CD8-positive, alpha-beta memory T cell (primary cell): ENCODE measurements around the gene KRTAP5-1. TPM values are rescaled to one million over a fixed set of nuclear protein-coding genes. Genes with fewer than 3 reads are reported as not detected.

Experiments
- CTCF ChIA-PET: fragments of 350-600 bp; sonication (Branson Sonifier 250); formaldehyde crosslinking; loops from one replicate; lab custom pipeline; 2021; ENCODE audit warnings: antibody characterized with exemption; lab: Charles Lee
- POLR2A ChIA-PET: fragments of 350-600 bp; sonication (Branson Sonifier 250); formaldehyde crosslinking; loops from one replicate; lab custom pipeline; 2021; ENCODE audit warnings: antibody characterized with exemption; lab: Charles Lee
- DNase-seq, 5 donors: peaks; one replicate each; pipeline versions ENCODE4 v3.0.0 to v3.0.0-alpha.2; 2020 to 2022; ENCODE audit warnings: mixed read lengths in 1 of 5
- H3K27ac ChIP-seq: one replicate; pipeline ENCODE4 v1.7.0; 2013; ENCODE audit warnings: low read depth, mild to moderate bottlenecking, low read length, moderate library complexity
- H3K27me3 ChIP-seq: 2 replicates; pipeline ENCODE4 v1.7.0; 2013; ENCODE audit warnings: low read length, mild to moderate bottlenecking; ENCODE audit not compliant: insufficient read depth, poor library complexity, severe bottlenecking
- H3K36me3 ChIP-seq: 2 replicates; pipeline ENCODE4 v1.7.0; 2013; ENCODE audit warnings: mild to moderate bottlenecking, low read length, moderate library complexity; ENCODE audit not compliant: insufficient read depth
- H3K4me1 ChIP-seq: 2 replicates; pipeline ENCODE4 v1.7.0; 2013; ENCODE audit warnings: mild to moderate bottlenecking, low read length, moderate library complexity; ENCODE audit not compliant: insufficient read depth
- H3K4me3 ChIP-seq: 2 replicates; pipeline ENCODE4 v1.7.0; 2013; ENCODE audit warnings: mild to moderate bottlenecking, low read length
- H3K9me3 ChIP-seq: 2 replicates; pipeline ENCODE4 v1.7.0; 2013; ENCODE audit warnings: mild to moderate bottlenecking, low read length
- H3K27ac Mint-ChIP-seq, 8 donors: one replicate each; pipeline ENCODE4 v1.8.0; 2020 to 2021; ENCODE audit warnings: mixed read lengths in 8 of 8, mild to moderate bottlenecking in 6 of 8, inconsistent platforms in 3 of 8, moderate library complexity in 3 of 8
- H3K27me3 Mint-ChIP-seq, 2 donors: one replicate each; pipeline ENCODE4 v1.8.0; 2020 to 2021; ENCODE audit warnings: mixed read lengths in 2 of 2, mild to moderate bottlenecking in 1 of 2, moderate library complexity in 1 of 2
- H3K36me3 Mint-ChIP-seq, 3 donors: one replicate each; pipeline ENCODE4 v1.8.0; 2020 to 2021; ENCODE audit warnings: mixed read lengths in 3 of 3, inconsistent platforms in 1 of 3, mild to moderate bottlenecking in 1 of 3
- H3K4me1 Mint-ChIP-seq, 3 donors: one replicate each; pipeline ENCODE4 v1.8.0; 2020 to 2021; ENCODE audit warnings: mixed read lengths in 3 of 3, inconsistent platforms in 1 of 3, mild to moderate bottlenecking in 1 of 3
- H3K4me3 Mint-ChIP-seq, 7 donors: one replicate each; pipeline ENCODE4 v1.8.0; 2020 to 2021; ENCODE audit warnings: mixed read lengths in 7 of 7, mild to moderate bottlenecking in 6 of 7, moderate library complexity in 4 of 7, inconsistent platforms in 2 of 7
- H3K9me3 Mint-ChIP-seq, 5 donors: one replicate each; pipeline ENCODE4 v1.8.0; 2020 to 2022; ENCODE audit warnings: mixed read lengths in 5 of 5, mild to moderate bottlenecking in 3 of 5, moderate library complexity in 2 of 5, inconsistent platforms in 1 of 5
- polyA plus RNA-seq: library from polyadenylated mRNA; unstranded; fragments of 300-500 nt; fragmentation: Illumina TruSeq; gene quantifications from one replicate; pipeline ENCODE4 v1.2.3, GENCODE V29; 2021
- total RNA-seq, 2 experiments: library from RNA; stranded (reverse); gene quantifications; one replicate each; pipeline ENCODE4 v1.2.3, GENCODE V29; 2021

KRTAP5-1 gene
- total and polyA plus RNA-seq, 3 experiments from 2014 or later: not detected

DNA sequence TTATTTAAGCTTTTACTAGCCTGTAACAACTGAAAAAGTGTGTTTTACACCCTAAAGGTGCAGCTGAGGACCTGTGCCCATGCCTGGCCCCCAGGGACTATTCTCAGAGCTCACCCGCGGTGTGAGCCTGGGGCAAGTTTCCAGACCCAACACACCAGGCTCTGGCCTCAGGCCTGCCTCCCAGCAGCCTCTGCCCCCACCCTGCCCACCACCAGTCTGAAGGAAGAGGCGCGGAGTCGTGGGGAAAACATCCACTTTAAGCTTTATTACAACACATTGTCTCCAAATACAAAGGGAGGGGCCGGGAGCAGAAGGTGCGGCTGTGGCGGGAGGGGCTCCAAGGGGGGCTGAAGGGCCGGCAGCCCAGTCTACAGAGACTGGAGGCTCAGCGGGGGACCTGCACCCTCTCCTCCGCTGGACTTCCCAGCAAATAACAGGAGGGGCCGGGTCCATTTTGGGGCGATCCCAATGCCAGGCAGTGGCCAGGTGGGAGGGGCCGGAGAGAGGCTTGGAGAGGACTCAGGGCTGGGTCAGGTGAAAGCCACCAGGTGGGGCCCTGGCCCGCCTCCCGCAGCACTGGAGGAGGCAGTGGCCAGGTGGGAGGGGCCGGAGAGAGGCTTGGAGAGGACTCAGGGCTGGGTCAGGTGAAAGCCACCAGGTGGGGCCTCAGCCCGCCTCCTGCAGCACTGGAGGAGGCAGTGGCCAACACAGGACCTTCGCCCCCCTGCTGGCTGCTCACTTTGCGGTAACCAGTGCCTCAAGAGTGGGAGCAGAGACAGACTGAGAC lies 31.1 kb downstream of the KRTAP5-1 start:
- H3K9me3 Mint-ChIP-seq: no peaks in the 10 kb centered on the region
- POLR2A ChIA-PET: no interaction called here
- H3K4me3 ChIP-seq: no peak overlapping the region
- no peaks in the 10 kb centered on the region for H3K4me1 Mint-ChIP-seq
- no peak overlapping the region for H3K4me3 Mint-ChIP-seq
- no peaks in the 10 kb centered on the region for H3K9me3 ChIP-seq
- H3K36me3 Mint-ChIP-seq: peaks cover 0 to 8% (median 0%) of the 10 kb centered on the region in 3 donors
- H3K27me3 ChIP-seq: peaks cover 2% of the 10 kb centered on the region
- H3K27me3 Mint-ChIP-seq: peaks cover 9 to 16% of the 10 kb centered on the region in 2 donors
- H3K4me1 ChIP-seq: no peaks in the 10 kb centered on the region
- CTCF ChIA-PET: interaction anchor here (1.2 kb wide), 1 partner anchor 21 kb away, joined by 4 read pairs; no protein-coding TSS in a partner anchor
- H3K27ac Mint-ChIP-seq: no peak overlapping the region
- no peak overlapping the region for H3K27ac ChIP-seq
- DNase-seq: no peak
- H3K36me3 ChIP-seq: no peaks in the 10 kb centered on the region

DNA sequence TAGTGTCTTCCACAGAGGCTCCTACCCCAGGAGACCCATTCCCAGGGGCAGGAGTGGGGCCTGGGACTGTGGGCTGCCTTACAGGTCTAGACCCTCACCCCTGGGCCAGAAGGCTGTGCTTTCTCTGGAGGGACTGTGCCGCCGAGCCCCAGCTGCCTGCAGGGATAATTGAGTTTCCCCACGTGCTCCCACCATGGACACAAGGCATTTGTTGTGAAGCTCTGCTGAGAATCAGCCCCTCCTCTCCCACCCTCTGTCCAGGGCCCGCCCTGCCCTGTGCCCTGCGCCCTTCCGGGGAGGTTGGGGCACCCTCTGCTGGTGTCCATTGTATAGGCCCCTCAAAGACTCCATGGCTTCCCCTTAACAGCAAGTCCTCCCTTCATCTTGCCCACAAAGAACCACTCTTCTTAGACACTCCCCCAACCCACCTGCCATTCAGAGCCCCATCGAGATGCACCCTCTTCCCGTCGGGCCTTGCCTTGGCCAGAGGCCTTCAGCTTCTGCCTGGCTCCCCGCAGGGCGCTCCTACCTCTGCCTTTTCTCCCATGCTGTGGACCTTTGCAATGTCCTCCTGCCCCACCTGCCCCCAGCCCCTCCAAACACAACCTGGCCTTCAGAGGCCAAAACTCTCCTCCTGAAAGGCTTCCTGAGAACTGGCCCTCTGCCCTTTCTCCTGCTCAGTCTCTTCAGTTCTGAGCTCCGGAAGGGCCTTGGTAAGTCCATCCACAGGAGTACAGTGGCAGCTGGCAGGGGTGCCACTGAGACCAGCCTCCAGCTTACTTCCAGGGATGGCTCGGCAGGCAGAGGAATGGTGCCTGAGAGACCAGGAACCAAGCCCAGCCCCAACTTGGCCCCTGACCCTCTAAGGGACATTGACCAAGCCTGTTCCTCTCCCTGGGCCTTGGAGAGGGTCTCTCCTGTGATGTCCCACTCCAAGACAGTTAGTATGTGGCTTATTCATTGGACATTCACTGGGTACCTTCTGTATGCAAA lies 35.4 kb downstream of the KRTAP5-1 start:
- no peak overlapping the region for H3K4me3 ChIP-seq
- CTCF ChIA-PET: interaction anchor here (1.7 to 6.8 kb wide), 2 partner anchors 11 to 21 kb away, joined by 3 to 152 read pairs; partner anchors contain the start of gene DUSP8

DNA sequence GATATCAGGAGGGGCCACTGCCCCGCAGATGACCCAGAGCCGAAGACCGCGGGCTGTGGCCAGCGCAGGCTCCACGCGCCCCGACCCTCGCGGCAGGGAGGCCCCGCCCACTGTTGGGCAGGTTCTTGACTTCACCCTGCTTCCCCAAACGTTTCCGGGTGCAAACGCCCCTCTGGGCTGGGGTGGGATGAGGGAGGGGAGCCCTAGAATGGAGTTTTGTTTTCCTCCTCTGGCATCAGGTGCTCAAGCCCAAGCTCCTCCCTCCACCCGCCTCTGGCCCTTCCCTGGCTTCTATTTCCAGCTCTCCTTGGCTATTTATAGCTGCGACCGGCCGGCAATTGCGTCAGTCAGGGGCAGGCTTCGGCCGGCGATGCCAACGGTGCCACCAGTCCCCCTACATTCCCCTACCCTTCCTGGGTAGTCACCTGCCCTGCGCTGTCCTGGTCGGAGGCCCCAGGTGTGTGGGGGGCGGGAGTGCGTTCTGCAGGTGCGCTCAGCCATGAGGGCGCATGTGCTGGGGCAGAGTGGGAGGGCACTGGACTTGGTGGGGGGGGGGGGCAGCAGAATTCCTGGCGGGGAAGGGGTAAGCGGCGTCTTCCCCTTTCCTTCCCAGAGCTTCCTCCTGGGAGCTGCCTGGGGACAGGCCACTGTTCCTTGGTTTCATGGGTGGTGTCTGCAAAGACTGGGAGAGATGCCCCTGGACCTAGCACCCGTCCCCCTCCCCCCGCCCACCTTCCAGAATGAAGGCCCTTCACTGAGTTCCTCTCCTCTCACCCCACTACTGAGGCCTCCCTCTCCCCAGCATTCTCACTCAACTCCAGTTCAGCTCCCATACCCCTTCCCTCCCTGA lies 36.6 kb downstream of the KRTAP5-1 start:
- H3K4me3 ChIP-seq: no peak overlapping the region
- Mint-ChIP-seq H3K9me3 (no peaks in the 10 kb centered on the region), H3K36me3 (no peaks in the 10 kb centered on the region), H3K27me3 (peaks cover 19 to 37% of the 10 kb centered on the region in 2 donors), H3K27ac (peak overlapping the region in 2 of 8 donors; percentile 52 to 60), H3K4me1 (peaks cover 0 to 11% (median 2%) of the 10 kb centered on the region in 3 donors), H3K4me3 (peak overlapping the region in 3 of 7 donors; percentile 39 to 56 (median 39))
- H3K9me3 ChIP-seq: no peaks in the 10 kb centered on the region
- peaks cover 24% of the 10 kb centered on the region for H3K27me3 ChIP-seq
- DNase-seq: no peak
- H3K36me3 ChIP-seq: no peaks in the 10 kb centered on the region
- CTCF ChIA-PET: interaction anchor here (1.7 to 6.8 kb wide), 3 partner anchors 10 to 31 kb away, joined by 3 to 152 read pairs (median 19); partner anchors contain the start of gene DUSP8
- peaks cover 14% of the 10 kb centered on the region for H3K4me1 ChIP-seq
- POLR2A ChIA-PET: no interaction called here
- H3K27ac ChIP-seq: no peak overlapping the region

More for the DNA sequence above, 35.4 kb downstream of the KRTAP5-1 start:
- no peak overlapping the region for H3K27ac ChIP-seq
- H3K36me3 ChIP-seq: no peaks in the 10 kb centered on the region
- Mint-ChIP-seq H3K9me3 (no peaks in the 10 kb centered on the region), H3K4me3 (no peak overlapping the region), H3K27me3 (peaks cover 20 to 34% of the 10 kb centered on the region in 2 donors), H3K27ac (peak overlapping the region in 1 of 8 donors; percentile 33), H3K4me1 (peaks cover 0 to 11% (median 2%) of the 10 kb centered on the region in 3 donors), H3K36me3 (no peaks in the 10 kb centered on the region)
- no peak for DNase-seq
- POLR2A ChIA-PET: no interaction called here
- H3K27me3 ChIP-seq: peaks cover 24% of the 10 kb centered on the region
- H3K4me1 ChIP-seq: peaks cover 14% of the 10 kb centered on the region
- H3K9me3 ChIP-seq: no peaks in the 10 kb centered on the region

DNA sequence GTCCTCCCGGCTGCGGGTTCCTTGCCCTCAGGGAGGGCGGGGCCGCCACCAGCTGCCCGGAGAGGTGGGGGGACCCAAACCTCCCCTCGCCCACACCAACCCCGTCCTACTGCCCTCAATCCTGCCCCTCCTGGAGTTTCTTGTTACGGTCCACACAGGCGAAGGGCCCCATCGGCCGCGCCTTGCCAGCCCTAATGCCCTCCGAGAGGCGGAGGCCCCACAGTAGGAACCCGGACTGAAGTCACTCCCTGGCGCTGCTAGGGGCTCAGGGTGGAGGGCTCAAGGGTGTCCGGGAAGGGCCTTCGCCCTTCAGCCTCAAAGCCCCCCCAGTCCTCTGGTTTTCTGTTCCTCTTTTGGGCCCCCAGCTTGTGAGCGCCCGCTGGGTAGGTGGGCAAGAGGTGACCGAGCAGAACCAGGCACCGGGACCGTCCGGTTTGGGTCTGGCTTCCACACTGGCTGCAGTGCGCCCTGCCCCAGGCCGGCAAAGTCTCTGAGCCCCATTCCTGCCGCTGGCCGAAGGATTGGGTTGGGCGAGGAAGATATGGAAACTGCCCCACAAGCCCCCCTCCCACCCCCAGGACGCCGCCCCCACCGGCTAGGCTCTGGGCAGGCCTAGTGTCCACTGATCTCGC lies 37.5 kb downstream of the KRTAP5-1 start:
- no peak overlapping the region for H3K27ac ChIP-seq
- H3K27me3 Mint-ChIP-seq: peaks cover 19 to 37% of the 10 kb centered on the region in 2 donors
- peak overlapping the region in 4 of 7 donors; percentile 44 to 74 (median 57) for H3K4me3 Mint-ChIP-seq
- H3K36me3 Mint-ChIP-seq: no peaks in the 10 kb centered on the region
- no peak overlapping the region for H3K27ac Mint-ChIP-seq
- peaks cover 14% of the 10 kb centered on the region for H3K4me1 ChIP-seq
- CTCF ChIA-PET: interaction anchor here (0.6 to 6.8 kb wide), 8 partner anchors 10 to 71 kb away, joined by 3 to 152 read pairs (median 4); partner anchors contain the start of gene DUSP8
- DNase-seq: no peak
- H3K36me3 ChIP-seq: no peaks in the 10 kb centered on the region
- peaks cover 0 to 11% (median 2%) of the 10 kb centered on the region in 3 donors for H3K4me1 Mint-ChIP-seq
- POLR2A ChIA-PET: no interaction called here
- no peaks in the 10 kb centered on the region for H3K9me3 ChIP-seq
- peaks cover 24% of the 10 kb centered on the region for H3K27me3 ChIP-seq
- no peaks in the 10 kb centered on the region for H3K9me3 Mint-ChIP-seq
- no peak overlapping the region for H3K4me3 ChIP-seq

GRCh38 chr11:1546536-1547466 lies 38.3 kb downstream of the KRTAP5-1 start:
- Histone ChIP-seq H3K36me3 (no peaks in the 10 kb centered on the region), H3K4me3 (no peak overlapping the region), H3K9me3 (no peaks in the 10 kb centered on the region), H3K27ac (no peak overlapping the region), H3K27me3 (peaks cover 24% of the 10 kb centered on the region), H3K4me1 (peaks cover 14% of the 10 kb centered on the region)
- Mint-ChIP-seq H3K36me3 (no peaks in the 10 kb centered on the region), H3K9me3 (no peaks in the 10 kb centered on the region), H3K4me1 (peaks cover 0 to 11% (median 2%) of the 10 kb centered on the region in 3 donors), H3K4me3 (peak overlapping the region in 1 of 7 donors; percentile 60), H3K27ac (no peak overlapping the region), H3K27me3 (peaks cover 19 to 37% of the 10 kb centered on the region in 2 donors)
- ChIA-PET CTCF (interaction anchor here (0.6 to 6.8 kb wide), 22 partner anchors 9 to 605 kb away, joined by 3 to 152 read pairs (median 4); partner anchors contain the start of genes DUSP8 and KRTAP5-5), POLR2A (interaction anchor here (0.7 kb wide), 1 partner anchor 26 kb away, joined by 3 read pairs; no protein-coding TSS in a partner anchor)
- peak; percentile 31 to 70 (median 47) for DNase-seq

GRCh38 chr11:1546077-1546535 lies 39.0 kb downstream of the KRTAP5-1 start:
- H3K36me3 Mint-ChIP-seq: no peaks in the 10 kb centered on the region
- H3K27me3 ChIP-seq: peaks cover 24% of the 10 kb centered on the region
- no peak overlapping the region for H3K4me3 ChIP-seq
- peaks cover 0 to 11% (median 2%) of the 10 kb centered on the region in 3 donors for H3K4me1 Mint-ChIP-seq
- CTCF ChIA-PET: interaction anchor here (0.7 to 6.8 kb wide), 13 partner anchors 10 to 606 kb away, joined by 3 to 152 read pairs (median 4); partner anchors contain the start of gene DUSP8
- H3K27ac Mint-ChIP-seq: no peak overlapping the region
- H3K27me3 Mint-ChIP-seq: peaks cover 19 to 37% of the 10 kb centered on the region in 2 donors
- POLR2A ChIA-PET: no interaction called here
- no peak for DNase-seq
- H3K9me3 Mint-ChIP-seq: no peaks in the 10 kb centered on the region
- H3K9me3 ChIP-seq: no peaks in the 10 kb centered on the region
- H3K36me3 ChIP-seq: no peaks in the 10 kb centered on the region
- H3K4me3 Mint-ChIP-seq: peak overlapping the region in 3 of 7 donors; percentile 11 to 47 (median 42)
- peaks cover 14% of the 10 kb centered on the region for H3K4me1 ChIP-seq
- H3K27ac ChIP-seq: no peak overlapping the region
